Osteocyte (in vitro differentiated cells): Measurements from ENCODE around the gene UBL4A. TPM values are rescaled to one million over a fixed set of nuclear protein-coding genes. Genes with fewer than 3 reads are reported as not detected.

Experiments used
- DNase-seq: peaks from one replicate; pipeline ENCODE4 v3.0.0; 2021; ENCODE audit warnings: mixed read lengths; ENCODE audit not compliant: unreplicated experiment; ENCODE audit errors: extremely low spot score
- H3K27ac Mint-ChIP-seq: one replicate; pipeline ENCODE4 v1.8.0; 2021; ENCODE audit warnings: mild to moderate bottlenecking, mixed read lengths; ENCODE audit not compliant: unreplicated experiment
- H3K27me3 Mint-ChIP-seq: one replicate; pipeline ENCODE4 v1.8.0; 2021; ENCODE audit warnings: mixed read lengths; ENCODE audit not compliant: unreplicated experiment
- H3K36me3 Mint-ChIP-seq: one replicate; pipeline ENCODE4 v1.8.0; 2021; ENCODE audit warnings: mixed read lengths; ENCODE audit not compliant: unreplicated experiment
- H3K4me1 Mint-ChIP-seq: one replicate; pipeline ENCODE4 v1.8.0; 2021; ENCODE audit warnings: mixed read lengths; ENCODE audit not compliant: unreplicated experiment
- H3K4me3 Mint-ChIP-seq: one replicate; pipeline ENCODE4 v1.8.0; 2021; ENCODE audit warnings: mild to moderate bottlenecking, moderate library complexity, mixed read lengths; ENCODE audit not compliant: unreplicated experiment
- H3K9me3 Mint-ChIP-seq: one replicate; pipeline ENCODE4 v1.8.0; 2021; ENCODE audit warnings: mixed read lengths; ENCODE audit not compliant: unreplicated experiment
- total RNA-seq: library from RNA; stranded (reverse); gene quantifications from 2 replicates; pipeline ENCODE4 v1.2.1, GENCODE V29; 2021
- TF ChIP-seq, protein P1 (sequence below): fragments of 200-600 bp; sonication (generic); IDR thresholded peaks from 2 replicates; pipeline ENCODE4 v1.5.0; 2021; ENCODE audit warnings: antibody characterized with exemption, mild to moderate bottlenecking, moderate library complexity

UBL4A gene
- total RNA-seq, 1 donor from 2014 or later, result 17.4 TPM

DNA sequence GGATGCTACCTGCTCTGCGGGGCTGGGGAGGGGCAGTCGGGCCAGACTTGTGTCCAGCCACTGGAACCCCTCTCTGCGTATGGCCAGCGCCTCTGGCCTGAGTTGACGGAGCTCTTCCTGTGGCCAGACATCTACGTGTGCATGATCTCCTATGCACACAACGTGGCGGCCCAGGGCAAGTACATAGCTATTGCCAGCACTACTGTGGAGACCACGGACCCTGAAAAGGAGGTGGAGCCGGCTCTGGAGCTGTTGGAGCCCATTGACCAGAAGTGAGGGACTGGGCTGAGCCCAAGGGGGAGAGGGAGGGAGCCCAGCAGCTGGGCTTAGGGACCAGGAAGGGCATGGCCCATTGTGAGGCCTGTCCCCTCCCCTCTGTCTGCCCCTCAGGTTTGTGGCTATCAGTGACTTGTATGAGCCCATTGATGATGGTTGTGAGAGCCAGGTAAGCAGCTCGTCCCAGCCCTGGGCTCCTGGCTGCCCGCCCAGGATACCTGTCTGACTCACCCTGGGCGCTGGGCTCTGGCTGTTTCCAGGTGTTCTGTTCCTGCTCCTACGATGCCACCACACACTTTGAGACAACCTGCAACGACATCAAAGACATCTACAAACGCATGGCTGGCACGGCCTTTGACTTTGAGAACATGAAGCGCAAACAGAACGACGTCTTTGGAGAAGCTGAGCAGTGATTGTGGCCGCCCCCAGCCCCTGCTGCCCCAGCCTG lies 44.3 kb downstream of the UBL4A start:
- Mint-ChIP-seq H3K4me1 (peaks cover 12% of the 10 kb centered on the region), H3K9me3 (no peaks in the 10 kb centered on the region), H3K36me3 (peaks cover 8% of the 10 kb centered on the region), H3K27me3 (no peaks in the 10 kb centered on the region), H3K27ac (no peak overlapping the region), H3K4me3 (no peak overlapping the region)
- no peak for DNase-seq
- TF ChIP-seq, protein P1, sequence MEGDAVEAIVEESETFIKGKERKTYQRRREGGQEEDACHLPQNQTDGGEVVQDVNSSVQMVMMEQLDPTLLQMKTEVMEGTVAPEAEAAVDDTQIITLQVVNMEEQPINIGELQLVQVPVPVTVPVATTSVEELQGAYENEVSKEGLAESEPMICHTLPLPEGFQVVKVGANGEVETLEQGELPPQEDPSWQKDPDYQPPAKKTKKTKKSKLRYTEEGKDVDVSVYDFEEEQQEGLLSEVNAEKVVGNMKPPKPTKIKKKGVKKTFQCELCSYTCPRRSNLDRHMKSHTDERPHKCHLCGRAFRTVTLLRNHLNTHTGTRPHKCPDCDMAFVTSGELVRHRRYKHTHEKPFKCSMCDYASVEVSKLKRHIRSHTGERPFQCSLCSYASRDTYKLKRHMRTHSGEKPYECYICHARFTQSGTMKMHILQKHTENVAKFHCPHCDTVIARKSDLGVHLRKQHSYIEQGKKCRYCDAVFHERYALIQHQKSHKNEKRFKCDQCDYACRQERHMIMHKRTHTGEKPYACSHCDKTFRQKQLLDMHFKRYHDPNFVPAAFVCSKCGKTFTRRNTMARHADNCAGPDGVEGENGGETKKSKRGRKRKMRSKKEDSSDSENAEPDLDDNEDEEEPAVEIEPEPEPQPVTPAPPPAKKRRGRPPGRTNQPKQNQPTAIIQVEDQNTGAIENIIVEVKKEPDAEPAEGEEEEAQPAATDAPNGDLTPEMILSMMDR, result no peak

DNA sequence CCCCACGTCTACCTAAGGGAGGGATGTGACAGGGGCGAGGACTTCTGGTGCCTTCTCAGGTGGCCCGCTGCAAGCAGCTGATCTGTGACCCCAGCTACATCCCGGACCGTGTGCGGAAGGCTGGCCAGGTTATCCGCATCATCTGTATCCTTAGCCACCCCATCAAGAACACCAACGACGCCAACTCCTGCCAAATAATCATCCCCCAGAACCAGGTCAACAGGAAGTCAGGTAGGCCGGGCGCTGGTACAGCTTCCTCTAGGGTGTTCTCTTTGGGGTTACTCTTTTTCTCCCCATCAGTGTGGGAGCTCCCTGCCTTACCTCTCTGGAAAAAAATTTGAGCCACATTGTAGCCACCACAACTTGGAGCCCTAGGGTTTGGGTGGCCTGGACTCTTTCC lies 44.9 kb downstream of the UBL4A start:
- Mint-ChIP-seq H3K4me3 (no peak overlapping the region), H3K27me3 (no peaks in the 10 kb centered on the region), H3K4me1 (peaks cover 12% of the 10 kb centered on the region), H3K36me3 (peaks cover 5% of the 10 kb centered on the region), H3K27ac (no peak overlapping the region), H3K9me3 (no peaks in the 10 kb centered on the region)
- DNase-seq, result no peak
- TF ChIP-seq, protein P1, result no peak

DNA sequence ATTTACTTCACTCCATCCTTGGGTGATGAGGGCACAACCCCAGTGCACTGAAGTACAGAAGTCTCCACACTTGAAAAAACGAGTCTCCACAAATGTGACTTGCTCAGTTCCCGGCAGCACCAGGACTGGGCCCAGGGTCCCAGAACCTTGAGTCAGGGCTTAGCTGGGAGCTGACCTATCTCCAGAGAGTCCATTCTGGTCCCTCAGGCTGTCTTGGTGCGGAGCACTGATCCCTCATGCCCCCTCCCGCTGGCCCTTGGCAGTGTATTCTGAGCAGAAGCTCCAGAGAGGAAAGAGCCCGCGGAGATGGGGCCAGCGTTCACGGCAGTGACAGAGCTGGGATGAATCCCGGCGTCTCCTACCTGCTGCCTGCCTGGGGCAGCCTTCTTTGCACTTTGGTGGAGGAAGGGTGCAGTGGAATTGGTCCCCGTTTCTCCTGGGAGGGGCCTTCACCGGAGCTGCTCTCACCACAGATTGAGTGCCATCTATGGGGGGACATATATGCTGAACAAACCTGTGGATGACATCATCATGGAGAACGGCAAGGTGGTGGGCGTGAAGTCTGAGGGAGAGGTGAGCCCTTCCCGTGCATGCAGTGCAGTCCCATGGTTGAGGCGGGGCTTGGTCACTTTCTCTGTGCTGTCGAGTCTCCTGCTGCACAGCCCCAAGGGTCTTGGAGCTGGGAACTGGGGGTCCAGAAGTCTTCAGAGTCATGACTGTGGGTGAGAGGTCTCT lies 45.6 kb downstream of the UBL4A start:
- Mint-ChIP-seq H3K27ac (no peak overlapping the region), H3K27me3 (no peaks in the 10 kb centered on the region), H3K4me1 (peaks cover 11% of the 10 kb centered on the region), H3K4me3 (no peak overlapping the region), H3K9me3 (no peaks in the 10 kb centered on the region), H3K36me3 (peaks cover 5% of the 10 kb centered on the region)
- DNase-seq, result no peak
- TF ChIP-seq, protein P1, result no peak

DNA sequence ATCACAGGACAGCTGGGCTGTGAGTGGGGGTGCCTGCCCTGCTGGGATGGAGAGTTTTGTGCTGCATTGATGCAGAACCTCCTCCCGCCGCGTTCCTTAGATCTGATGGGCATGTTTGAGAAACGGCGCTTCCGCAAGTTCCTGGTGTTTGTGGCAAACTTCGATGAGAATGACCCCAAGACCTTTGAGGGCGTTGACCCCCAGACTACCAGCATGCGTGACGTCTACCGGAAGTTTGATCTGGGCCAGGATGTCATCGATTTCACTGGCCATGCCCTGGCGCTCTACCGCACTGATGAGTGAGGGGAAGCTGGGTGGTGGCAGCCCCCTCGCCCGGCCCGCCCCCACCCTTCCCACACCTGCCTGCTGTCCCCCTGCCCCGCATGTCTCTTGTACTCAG lies 46.6 kb downstream of the UBL4A start:
- H3K27me3 Mint-ChIP-seq, result no peaks in the 10 kb centered on the region
- DNase-seq, result no peak
- H3K4me1 Mint-ChIP-seq, result peaks cover 11% of the 10 kb centered on the region
- H3K9me3 Mint-ChIP-seq, result no peaks in the 10 kb centered on the region
- peaks cover 5% of the 10 kb centered on the region for H3K36me3 Mint-ChIP-seq
- no peak overlapping the region for H3K27ac Mint-ChIP-seq
- H3K4me3 Mint-ChIP-seq, result no peak overlapping the region
- TF ChIP-seq, protein P1, result no peak
